G401 (cell line): ENCODE data around the gene UBL7. TPM values are rescaled to one million over a fixed set of nuclear protein-coding genes. Genes with fewer than 3 reads are reported as not detected.

Experiments used
- DNase-seq: peaks from one replicate; pipeline ENCODE4 v3.0.0-alpha.2; 2015; ENCODE audit warnings: low spot score
- in situ Hi-C: cut with HindIII; loops from 2 replicates; pipeline ENCODE4 v1.10.0; 2016; ENCODE audit warnings: low sequenced_read_pairs, mixed read lengths
- total RNA-seq: library from RNA; depleted of rRNA; stranded (reverse); fragments of >200 nt; shearing (Covaris generic); gene quantifications from 2 replicates; pipeline ENCODE4 v1.2.3, GENCODE V29; 2014

Gene UBL7
- total RNA-seq, 1 experiment from 2014 or later = 117 TPM

DNA sequence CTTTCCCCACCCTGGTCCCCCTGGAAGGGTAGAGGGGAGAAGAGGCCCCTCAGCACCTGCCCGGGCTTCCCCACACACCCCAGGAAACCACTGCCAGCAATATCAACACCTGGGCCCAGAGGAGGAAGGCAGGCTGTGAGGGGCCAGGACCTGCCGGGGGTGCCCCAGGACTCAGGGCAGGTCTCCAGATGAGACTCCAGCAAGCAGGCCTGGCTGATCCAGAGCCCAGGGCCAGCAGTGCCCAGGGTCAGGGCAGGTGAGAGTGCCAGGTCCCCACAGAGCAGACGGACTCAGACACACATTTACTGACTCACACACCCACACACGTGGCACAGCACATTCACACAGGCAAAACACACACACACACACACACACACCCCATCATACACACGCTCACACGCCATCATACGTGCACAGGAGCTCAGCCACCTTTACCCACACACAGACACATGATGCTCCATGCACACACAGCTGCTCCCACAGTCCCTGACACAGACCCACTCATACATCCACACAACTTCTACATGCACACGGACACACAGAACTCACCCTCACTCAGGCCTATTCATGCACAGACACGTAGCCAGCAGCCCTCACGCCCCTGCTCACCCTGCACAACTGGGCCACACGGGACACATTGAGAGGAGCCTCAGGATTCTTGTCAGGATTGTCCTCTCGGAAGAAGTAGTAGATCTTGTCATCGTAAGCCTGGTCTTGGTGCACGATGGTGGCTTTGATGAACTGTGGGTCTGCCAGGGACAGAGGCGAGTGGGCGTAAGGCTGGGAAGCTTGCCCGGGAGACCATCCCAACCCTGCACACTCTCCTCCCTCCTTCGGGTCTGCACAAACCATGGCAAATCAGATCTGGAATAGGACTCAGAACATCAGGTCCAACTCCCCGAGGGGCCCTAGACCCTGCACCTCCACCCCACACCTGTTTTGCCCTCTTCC lies 44.7 kb downstream of the UBL7 start:
- no peak for DNase-seq
- in situ Hi-C loops = no loop called here

- in situ Hi-C loops = no loop called here
- no peak for DNase-seq
These were observed 46.2 kb downstream of the UBL7 start for GRCh38 chr15:74414603-74415338.

DNA sequence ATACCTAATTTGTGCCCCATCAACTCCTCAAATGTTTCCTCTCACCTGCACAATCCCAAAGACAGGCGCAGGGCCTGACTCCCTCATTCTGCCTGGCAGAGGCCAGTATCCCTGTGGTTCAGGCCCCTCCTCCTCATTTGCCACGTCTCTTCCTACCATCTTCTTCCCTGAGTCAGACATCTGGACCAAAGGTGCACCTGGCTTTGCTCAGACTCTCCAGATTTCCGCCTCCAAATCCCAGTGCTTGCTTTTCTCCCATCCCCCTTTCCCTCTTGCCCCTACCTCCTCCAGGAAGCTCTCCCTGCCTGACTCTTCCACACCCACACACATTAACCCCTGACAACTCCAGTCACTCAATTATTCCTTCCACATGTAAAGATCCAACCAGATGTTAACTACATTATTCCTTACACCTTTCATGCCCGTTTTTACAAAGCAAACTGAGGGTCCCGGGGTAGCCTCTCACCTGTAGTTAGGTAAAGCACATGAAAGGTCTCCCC lies 46.8 kb downstream of the UBL7 start:
- no peak for DNase-seq

GRCh38 chr15:74413350-74414080 lies 47.4 kb downstream of the UBL7 start:
- DNase-seq = no peak
- in situ Hi-C loops = no loop called here

More for the DNA sequence above, 46.8 kb downstream of the UBL7 start:
- in situ Hi-C loops = no loop called here

GRCh38 chr15:74412159-74412558 lies 48.8 kb downstream of the UBL7 start:
- DNase-seq = no peak
- in situ Hi-C loops = no loop called here

GRCh38 chr15:74411686-74412085 lies 49.3 kb downstream of the UBL7 start:
- no peak for DNase-seq
- in situ Hi-C loops = no loop called here

DNA sequence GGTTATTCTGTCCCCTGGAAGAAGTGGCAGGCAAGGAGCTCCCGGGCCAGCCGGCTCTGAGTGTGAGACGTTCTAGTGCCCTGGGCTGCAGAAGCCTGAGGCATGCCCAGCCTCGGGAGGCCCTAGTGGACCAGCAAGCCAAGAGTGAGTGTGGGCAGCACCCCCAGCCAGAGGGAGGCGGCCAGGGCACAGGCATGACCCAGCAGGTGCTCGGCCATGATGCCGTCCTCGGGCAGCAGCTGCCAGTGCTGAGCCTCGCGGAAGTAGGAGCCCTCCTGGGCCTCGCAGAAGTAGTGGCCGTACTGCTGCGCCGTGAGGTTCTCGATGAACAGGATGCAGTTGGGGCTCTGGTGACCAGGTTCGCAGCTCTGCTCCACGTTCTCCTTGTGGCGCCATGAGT lies 50.5 kb downstream of the UBL7 start:
- in situ Hi-C loops = no loop called here

GRCh38 chr15:74409225-74409624 lies 51.7 kb downstream of the UBL7 start:
- in situ Hi-C loops = no loop called here
- DNase-seq = no peak

More for the DNA sequence above, 50.5 kb downstream of the UBL7 start:
- no peak for DNase-seq

- in situ Hi-C loops = no loop called here
- no peak for DNase-seq
These were observed 52.1 kb downstream of the UBL7 start for GRCh38 chr15:74408815-74409214.

- no peak for DNase-seq
- in situ Hi-C loops = no loop called here
These were observed 52.6 kb downstream of the UBL7 start for GRCh38 chr15:74408385-74408784.

DNA sequence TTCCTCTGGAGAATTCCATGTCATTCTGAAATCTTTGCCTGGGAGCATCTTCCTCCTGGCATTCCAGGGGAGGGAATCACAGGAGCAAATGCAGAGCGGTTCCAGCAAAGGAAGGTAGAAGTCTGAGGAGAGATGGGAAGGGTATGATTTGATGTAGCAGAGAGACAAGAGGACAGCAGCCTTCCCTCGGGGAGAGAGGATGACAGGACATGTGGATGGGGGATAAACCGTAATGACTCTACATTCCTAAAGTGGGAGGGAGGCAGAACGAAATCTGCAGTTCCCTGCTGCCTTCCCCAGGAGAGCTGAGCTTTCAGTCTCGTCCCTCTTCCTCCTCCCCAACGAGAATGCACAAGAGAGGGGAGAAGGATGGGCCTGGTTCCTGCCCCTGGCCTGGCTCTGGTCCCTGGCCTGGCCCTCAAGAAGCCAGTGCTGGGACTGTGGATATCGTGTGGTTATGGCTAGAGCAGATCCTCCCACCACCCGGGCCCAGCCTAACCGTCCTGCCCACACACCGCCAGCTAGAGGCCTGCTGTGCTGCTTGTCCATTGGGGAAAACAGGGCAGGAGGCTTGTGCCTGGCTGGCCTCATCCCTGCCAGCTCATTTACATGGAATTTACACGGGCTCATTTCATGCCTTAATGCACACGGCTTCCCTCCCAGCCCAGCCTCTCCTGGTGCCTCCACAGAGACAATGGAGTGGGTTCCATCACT lies 53.8 kb downstream of the UBL7 start:
- DNase-seq = peak; percentile 75
- in situ Hi-C loops = no loop called here

DNA sequence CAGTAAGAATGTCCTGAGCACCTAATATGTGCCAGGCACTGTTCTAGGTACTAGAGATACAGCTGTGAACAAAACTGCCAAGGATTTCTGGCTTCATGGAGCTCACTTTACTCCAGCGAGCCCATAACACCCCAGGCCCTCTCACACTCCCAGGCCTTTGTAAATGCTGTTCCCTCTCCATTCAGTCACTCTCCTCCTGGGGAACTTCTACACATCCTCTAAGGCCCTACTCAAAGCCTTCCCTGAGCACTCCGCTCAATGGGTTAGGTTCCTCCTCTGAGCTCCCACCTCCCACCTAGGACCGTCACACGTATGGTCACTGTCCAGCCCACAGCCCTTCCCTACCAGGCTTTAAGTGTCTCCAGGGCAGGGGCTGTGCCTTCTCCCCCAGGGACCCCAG lies 54.4 kb downstream of the UBL7 start:
- in situ Hi-C loops = no loop called here
- DNase-seq = no peak

DNA sequence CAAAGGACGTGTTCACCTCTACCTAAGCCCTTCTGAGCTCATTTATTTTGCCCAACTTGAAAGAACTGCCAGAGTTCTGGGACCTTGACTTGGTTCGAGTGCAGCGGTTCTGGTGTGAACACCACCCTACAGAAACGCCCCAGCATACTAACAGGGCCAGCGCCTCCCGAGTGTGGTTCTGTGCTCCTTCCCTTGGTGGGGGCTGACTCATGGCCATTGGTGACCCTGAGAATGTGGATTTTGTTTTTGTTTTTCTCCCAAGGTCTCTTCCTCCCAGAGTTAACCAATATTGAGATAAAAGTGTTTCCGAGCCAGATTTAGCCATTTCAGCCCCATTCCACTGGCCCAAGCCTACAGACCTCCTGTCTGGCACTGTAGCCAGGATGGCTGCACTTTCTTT lies 55.1 kb downstream of the UBL7 start:
- in situ Hi-C loops = no loop called here
- no peak for DNase-seq

GRCh38 chr15:74403991-74404563 lies 56.9 kb downstream of the UBL7 start:
- no peak for DNase-seq
- in situ Hi-C loops = no loop called here

DNA sequence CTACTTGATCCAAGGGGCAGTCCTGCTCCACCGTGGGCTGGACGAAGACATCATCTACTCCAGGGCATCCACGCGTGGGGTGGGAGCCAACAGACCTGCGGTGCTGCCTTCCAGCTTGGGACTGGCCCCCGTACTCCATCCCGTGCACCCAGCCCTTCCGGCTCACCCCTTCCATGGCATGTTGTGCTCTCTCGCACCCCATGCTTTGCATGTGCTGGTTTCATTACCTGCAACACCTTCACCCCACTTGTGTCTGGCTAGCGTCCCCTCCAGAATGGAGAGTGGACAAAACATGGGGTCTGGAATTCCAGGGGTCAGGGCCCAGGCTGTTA lies 57.4 kb downstream of the UBL7 start:
- DNase-seq = no peak
- in situ Hi-C loops = no loop called here

- in situ Hi-C loops = no loop called here
These were observed 57.9 kb downstream of the UBL7 start for GRCh38 chr15:74402873-74403587.

DNA sequence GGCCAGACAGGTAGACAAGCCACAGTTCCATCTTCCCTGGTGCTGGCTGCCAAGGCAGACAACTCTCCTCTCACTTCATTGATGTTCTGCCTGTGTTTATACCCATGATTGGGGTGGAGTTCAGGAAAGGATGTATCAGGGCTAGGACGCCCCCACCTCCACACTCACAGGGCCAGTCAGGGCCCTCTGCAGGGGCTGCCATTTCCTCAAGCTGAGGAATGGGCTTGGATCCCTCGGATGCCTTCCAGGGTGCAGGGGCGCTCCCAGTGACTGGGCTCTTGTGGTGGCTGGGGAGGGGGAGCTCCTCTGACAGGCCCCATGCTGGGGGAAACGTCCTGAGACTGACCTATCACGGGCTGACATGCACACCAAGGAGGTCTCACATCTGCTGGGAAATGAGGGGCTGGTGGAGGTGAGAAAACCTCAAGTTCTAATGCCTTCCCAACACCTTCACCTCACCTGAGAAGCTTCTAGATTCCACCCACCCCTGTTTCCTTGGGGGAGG lies 58.6 kb downstream of the UBL7 start:
- in situ Hi-C loops = no loop called here
- DNase-seq = no peak

More at GRCh38 chr15:74402873-74403587, 57.9 kb downstream of the UBL7 start:
- no peak for DNase-seq
